OCI-LY7 (cell line): ENCODE results near the gene ASB15.

ENCODE experiments used
- EZH2phosphoT487 ChIP-seq: fragments of 200-600 bp; sonication (generic); IDR thresholded peaks from 2 replicates; pipeline ENCODE4 v1.6.1; 2018; ENCODE audit warnings: low read depth, borderline replicate concordance, mild to moderate bottlenecking, mixed run types, antibody characterized with exemption, low read length, moderate library complexity, mixed read lengths
- TF ChIP-seq, protein P1 (sequence below): fragments of 200-600 bp; sonication (generic); conservative IDR thresholded peaks from 2 replicates; pipeline ENCODE4 v1.5.1; 2014; ENCODE audit warnings: mild to moderate bottlenecking, antibody characterized with exemption, low read length, moderate library complexity, mixed read lengths

DNA sequence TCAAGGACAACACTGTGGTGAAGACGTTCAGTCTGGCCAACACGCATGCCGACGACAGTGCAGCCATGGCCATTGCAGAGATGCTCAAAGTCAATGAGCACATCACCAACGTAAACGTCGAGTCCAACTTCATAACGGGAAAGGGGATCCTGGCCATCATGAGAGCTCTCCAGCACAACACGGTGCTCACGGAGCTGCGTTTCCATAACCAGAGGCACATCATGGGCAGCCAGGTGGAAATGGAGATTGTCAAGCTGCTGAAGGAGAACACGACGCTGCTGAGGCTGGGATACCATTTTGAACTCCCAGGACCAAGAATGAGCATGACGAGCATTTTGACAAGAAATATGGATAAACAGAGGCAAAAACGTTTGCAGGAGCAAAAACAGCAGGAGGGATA, 60.7 kb downstream of the ASB15 start:
- TF ChIP-seq, protein P1, sequence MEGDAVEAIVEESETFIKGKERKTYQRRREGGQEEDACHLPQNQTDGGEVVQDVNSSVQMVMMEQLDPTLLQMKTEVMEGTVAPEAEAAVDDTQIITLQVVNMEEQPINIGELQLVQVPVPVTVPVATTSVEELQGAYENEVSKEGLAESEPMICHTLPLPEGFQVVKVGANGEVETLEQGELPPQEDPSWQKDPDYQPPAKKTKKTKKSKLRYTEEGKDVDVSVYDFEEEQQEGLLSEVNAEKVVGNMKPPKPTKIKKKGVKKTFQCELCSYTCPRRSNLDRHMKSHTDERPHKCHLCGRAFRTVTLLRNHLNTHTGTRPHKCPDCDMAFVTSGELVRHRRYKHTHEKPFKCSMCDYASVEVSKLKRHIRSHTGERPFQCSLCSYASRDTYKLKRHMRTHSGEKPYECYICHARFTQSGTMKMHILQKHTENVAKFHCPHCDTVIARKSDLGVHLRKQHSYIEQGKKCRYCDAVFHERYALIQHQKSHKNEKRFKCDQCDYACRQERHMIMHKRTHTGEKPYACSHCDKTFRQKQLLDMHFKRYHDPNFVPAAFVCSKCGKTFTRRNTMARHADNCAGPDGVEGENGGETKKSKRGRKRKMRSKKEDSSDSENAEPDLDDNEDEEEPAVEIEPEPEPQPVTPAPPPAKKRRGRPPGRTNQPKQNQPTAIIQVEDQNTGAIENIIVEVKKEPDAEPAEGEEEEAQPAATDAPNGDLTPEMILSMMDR = no peak
- TF ChIP-seq EZH2phosphoT487 = no peak
